Upper lobe of left lung (tissue), 4 donors: ENCODE results near the gene HIRA.

ENCODE experiments used
- CTCF ChIP-seq, 6 experiments: fragments of 450-650 bp in 4 of 6; fragments of 200-600 bp in 2 of 6; sonication (generic) in 2 of 6; IDR thresholded peaks; one replicate each; pipeline ENCODE4 v1.5.1; 2016 to 2019; ENCODE audit warnings: antibody characterized with exemption in 6 of 6
- EP300 ChIP-seq, 4 donors: sonication (generic); formaldehyde crosslinking; IDR thresholded peaks; one replicate each; pipeline ENCODE4 v1.5.1; 2017; ENCODE audit warnings: antibody characterized with exemption in 4 of 4, control low read depth in 2 of 4
- POLR2A ChIP-seq, 4 donors: fragments of 450-650 bp; IDR thresholded peaks; one replicate each; pipeline ENCODE4 v1.5.1; 2016 to 2017; ENCODE audit warnings: antibody characterized with exemption in 4 of 4, mild to moderate bottlenecking in 2 of 4
- POLR2AphosphoS5 ChIP-seq, 2 donors: sonication (generic); formaldehyde crosslinking; IDR thresholded peaks; one replicate each; pipeline ENCODE4 v1.5.1; 2017; ENCODE audit warnings: antibody characterized with exemption in 2 of 2

DNA sequence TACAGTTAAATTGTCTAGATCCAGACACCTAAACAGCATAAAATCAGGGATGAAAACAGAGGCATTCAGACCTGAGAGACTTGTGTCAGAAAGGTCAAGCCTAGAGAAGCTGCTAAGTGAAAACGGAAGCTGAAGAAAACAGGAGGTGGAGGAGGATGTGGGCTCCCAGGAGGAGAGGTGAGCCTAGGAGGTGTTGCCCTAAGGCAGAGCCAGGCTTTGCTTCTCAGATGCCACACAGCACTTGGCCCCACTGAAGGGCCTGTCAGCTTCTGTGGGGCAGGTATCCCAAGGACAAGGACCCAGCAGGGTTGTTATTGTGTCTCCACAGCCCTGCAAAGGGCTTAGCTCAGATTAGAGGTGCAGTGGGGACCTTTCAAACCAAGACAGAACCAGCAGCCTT lies 33.0 kb upstream of the HIRA start:
- no peak for TF ChIP-seq CTCF (IDR thresholded peaks at IDR 0.05)
- no peak for TF ChIP-seq POLR2A (IDR thresholded peaks at IDR 0.05)
- no peak for TF ChIP-seq EP300 (IDR thresholded peaks at IDR 0.05)
- TF ChIP-seq POLR2AphosphoS5 (IDR thresholded peaks at IDR 0.05), result no peak
